Hepatocyte (in vitro differentiated cells): ENCODE results near the gene SEMA5A. TPM values are rescaled to one million over a fixed set of nuclear protein-coding genes. Genes with fewer than 3 reads are reported as not detected.

Experiments
- DNase-seq: peaks from one replicate; pipeline ENCODE4 v3.0.0-alpha.2; 2016; ENCODE audit warnings: low spot score
- H2AFZ ChIP-seq: fragments of 200-600 bp; sonication (generic); 2 replicates; pipeline ENCODE4 v1.6.0; 2016; ENCODE audit warnings: antibody characterized with exemption, mild to moderate bottlenecking
- H3K27ac ChIP-seq: fragments of 200-600 bp; sonication (generic); 2 replicates; pipeline ENCODE4 v1.5.1; 2016; ENCODE audit warnings: mild to moderate bottlenecking
- H3K27me3 ChIP-seq: fragments of 200-600 bp; sonication (generic); 2 replicates; pipeline ENCODE4 v1.6.1; 2016
- H3K36me3 ChIP-seq: fragments of 200-600 bp; sonication (generic); replicated peaks from 2 replicates; pipeline ENCODE4 v1.5.1; 2016; ENCODE audit warnings: low read depth; ENCODE audit not compliant: insufficient read depth
- H3K4me1 ChIP-seq: fragments of 200-600 bp; sonication (generic); 2 replicates; pipeline ENCODE4 v1.5.1; 2016; ENCODE audit warnings: mild to moderate bottlenecking, moderate library complexity; ENCODE audit not compliant: insufficient read depth
- H3K4me2 ChIP-seq: fragments of 200-600 bp; sonication (generic); 2 replicates; pipeline ENCODE4 v1.6.0; 2016
- H3K4me3 ChIP-seq: fragments of 200-600 bp; sonication (generic); 2 replicates; pipeline ENCODE4 v1.5.1; 2016; ENCODE audit warnings: mild to moderate bottlenecking
- H3K79me2 ChIP-seq: fragments of 200-600 bp; sonication (generic); 2 replicates; pipeline ENCODE4 v1.6.0; 2017; ENCODE audit warnings: mild to moderate bottlenecking
- H3K9me2 ChIP-seq: fragments of 200-600 bp; sonication (generic); replicated peaks from 2 replicates; pipeline ENCODE4 v1.6.0; 2017; ENCODE audit warnings: mild to moderate bottlenecking; ENCODE audit not compliant: insufficient read depth
- H3K9me3 ChIP-seq: fragments of 200-600 bp; sonication (generic); 2 replicates; pipeline ENCODE4 v1.5.1; 2016; ENCODE audit warnings: low read depth, mild to moderate bottlenecking
- H4K20me1 ChIP-seq: fragments of 200-600 bp; sonication (generic); 2 replicates; pipeline ENCODE4 v1.6.0; 2016; ENCODE audit warnings: mild to moderate bottlenecking; ENCODE audit not compliant: insufficient read depth, poor library complexity, severe bottlenecking
- CTCF ChIP-seq: fragments of 200-600 bp; sonication (generic); IDR thresholded peaks from 2 replicates; pipeline ENCODE4 v1.5.1; 2016; ENCODE audit warnings: antibody characterized with exemption, mild to moderate bottlenecking; ENCODE audit not compliant: poor library complexity
- EZH2 ChIP-seq: fragments of 200-600 bp; sonication (generic); IDR thresholded peaks from 2 replicates; pipeline ENCODE4 v1.6.1; 2016; ENCODE audit warnings: antibody characterized with exemption, mild to moderate bottlenecking, borderline replicate concordance
- EZH2phosphoT487 ChIP-seq: fragments of 200-600 bp; sonication (generic); IDR thresholded peaks from one replicate; pipeline ENCODE4 v1.6.1; 2018; ENCODE audit warnings: antibody characterized with exemption, mild to moderate bottlenecking, low read depth, moderate library complexity; ENCODE audit not compliant: unreplicated experiment, severe bottlenecking
- WGBS: methylation state at CpG from one replicate; pipeline ENCODE4 v1.1.6; 2016; ENCODE audit warnings: low lambda C conversion rate; ENCODE audit errors: missing lambda C conversion rate; 5-methylcytosine and 5-hydroxymethylcytosine counted together
- polyA plus RNA-seq: library from polyadenylated mRNA; unstranded; fragments of >200 nt; fragmentation: Nextera tagmentation; extraction: Ambion mirVana; gene quantifications from 2 replicates; pipeline ENCODE4 v1.2.1, GENCODE V29; 2016
- total RNA-seq: library from RNA; depleted of rRNA; stranded (reverse); fragments of >200 nt; gene quantifications from 2 replicates; pipeline ENCODE4 v1.2.3, GENCODE V29; 2014

SEMA5A gene
- total and polyA plus RNA-seq, 2 experiments from 2014 or later, result 10.7 to 21.7 TPM

- H3K9me3 ChIP-seq, result no peaks in the 10 kb centered on the region
- H3K27me3 ChIP-seq, result no peaks in the 10 kb centered on the region
- no peaks in the 10 kb centered on the region for H3K79me2 ChIP-seq
- no peak for DNase-seq
- H3K9me2 ChIP-seq, result no peaks in the 10 kb centered on the region
- no peak overlapping the region for H2AFZ ChIP-seq
- H4K20me1 ChIP-seq, result no peaks in the 10 kb centered on the region
- H3K36me3 ChIP-seq, result no peaks in the 10 kb centered on the region
- no peak overlapping the region for H3K4me2 ChIP-seq
- H3K4me1 ChIP-seq, result no peaks in the 10 kb centered on the region
- no peak overlapping the region for H3K27ac ChIP-seq
- no peak overlapping the region for H3K4me3 ChIP-seq
- 49% methylated on average over 2 of the region's 2 CpGs for WGBS
- TF ChIP-seq EZH2 (no peak), EZH2phosphoT487 (no peak), CTCF (no peak)
Measured at GRCh38 chr5:9067154-9067553, 478.7 kb downstream of the SEMA5A start.

- no peaks in the 10 kb centered on the region for H3K4me1 ChIP-seq
- no peak overlapping the region for H3K27ac ChIP-seq
- DNase-seq, result no peak
- H3K4me3 ChIP-seq, result no peak overlapping the region
- H3K4me2 ChIP-seq, result no peak overlapping the region
- H3K9me3 ChIP-seq, result no peaks in the 10 kb centered on the region
- no peaks in the 10 kb centered on the region for H3K27me3 ChIP-seq
- 94% methylated on average over 17 of the region's 17 CpGs for WGBS
- H3K79me2 ChIP-seq, result no peaks in the 10 kb centered on the region
- H2AFZ ChIP-seq, result no peak overlapping the region
- TF ChIP-seq EZH2 (no peak), CTCF (no peak), EZH2phosphoT487 (no peak)
- H4K20me1 ChIP-seq, result no peaks in the 10 kb centered on the region
- no peaks in the 10 kb centered on the region for H3K9me2 ChIP-seq
- H3K36me3 ChIP-seq, result no peaks in the 10 kb centered on the region
Measured at GRCh38 chr5:9066349-9066748, 479.5 kb downstream of the SEMA5A start.

DNA sequence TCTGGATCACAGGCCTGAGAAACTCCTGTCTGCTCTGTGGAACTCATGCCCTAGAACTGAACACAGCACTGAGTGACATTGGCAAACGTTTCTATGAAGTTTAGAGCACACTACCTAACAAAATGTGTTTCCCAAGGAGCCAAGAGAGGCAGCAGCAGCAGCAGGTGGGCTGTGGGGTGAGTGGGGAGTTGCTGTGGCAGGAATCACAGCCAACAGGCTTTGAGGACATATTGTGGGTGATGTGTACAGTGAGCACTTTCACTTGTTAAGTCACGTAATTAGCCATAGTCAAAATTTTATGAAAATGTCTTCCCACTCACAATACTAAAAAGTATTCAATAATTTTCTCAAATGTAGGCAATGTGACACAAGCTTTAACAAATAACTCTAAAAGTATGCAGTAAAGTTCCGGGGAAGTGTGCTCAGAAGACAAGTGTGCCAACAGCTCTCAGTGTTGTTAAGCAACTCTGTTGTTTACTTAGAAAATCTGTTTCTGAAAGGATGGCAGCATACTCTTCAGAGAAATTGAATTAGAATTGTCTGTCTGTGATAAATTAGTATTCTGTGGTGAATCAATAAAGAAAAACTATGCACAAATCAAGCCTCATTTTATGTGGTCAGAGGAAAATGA lies 482.1 kb downstream of the SEMA5A start:
- no peak overlapping the region for H3K27ac ChIP-seq
- H3K9me2 ChIP-seq, result no peaks in the 10 kb centered on the region
- TF ChIP-seq EZH2 (no peak), EZH2phosphoT487 (no peak), CTCF (no peak)
- no peaks in the 10 kb centered on the region for H3K36me3 ChIP-seq
- H3K4me1 ChIP-seq, result no peaks in the 10 kb centered on the region
- no peak overlapping the region for H2AFZ ChIP-seq
- H3K4me3 ChIP-seq, result no peak overlapping the region
- no peaks in the 10 kb centered on the region for H3K27me3 ChIP-seq
- H3K4me2 ChIP-seq, result no peak overlapping the region
- 82% methylated on average over 3 of the region's 3 CpGs for WGBS
- DNase-seq, result no peak
- H4K20me1 ChIP-seq, result no peaks in the 10 kb centered on the region
- no peaks in the 10 kb centered on the region for H3K9me3 ChIP-seq
- H3K79me2 ChIP-seq, result no peaks in the 10 kb centered on the region

GRCh38 chr5:9062873-9063272 lies 483.0 kb downstream of the SEMA5A start:
- TF ChIP-seq EZH2 (no peak), EZH2phosphoT487 (no peak), CTCF (no peak)
- H2AFZ ChIP-seq, result no peak overlapping the region
- H3K27me3 ChIP-seq, result no peaks in the 10 kb centered on the region
- no peaks in the 10 kb centered on the region for H3K4me1 ChIP-seq
- H3K4me3 ChIP-seq, result no peak overlapping the region
- no peak overlapping the region for H3K27ac ChIP-seq
- 95% methylated on average over 11 of the region's 11 CpGs for WGBS
- H4K20me1 ChIP-seq, result no peaks in the 10 kb centered on the region
- H3K9me2 ChIP-seq, result no peaks in the 10 kb centered on the region
- no peaks in the 10 kb centered on the region for H3K36me3 ChIP-seq
- no peaks in the 10 kb centered on the region for H3K9me3 ChIP-seq
- no peak overlapping the region for H3K4me2 ChIP-seq
- H3K79me2 ChIP-seq, result no peaks in the 10 kb centered on the region
- no peak for DNase-seq
